ENCODE results near the gene PDXP. TPM values are rescaled to one million over a fixed set of nuclear protein-coding genes. Genes with fewer than 3 reads are reported as not detected.

The PDXP gene
- total and polyA plus RNA-seq, 7 donors = 9.0 to 37.9 (median 12.9) TPM

GRCh38 chr22:37631448-37632173 is 26.9 kb upstream of the PDXP start:
- peaks cover 31% of the 10 kb centered on the region for H3K4me1 ChIP-seq
- no peaks in the 10 kb centered on the region for H3K9me3 ChIP-seq
- H3K27me3 ChIP-seq (ENCODE audit: insufficient read depth in 3 of 3, low read length in 2 of 3) = no peaks in the 10 kb centered on the region
- ATAC-seq (no peak), DNase-seq (no peak)
- no peak for TF ChIP-seq CTCF (IDR thresholded peaks at IDR 0.05)
- no peak overlapping the region for H3K4me3 ChIP-seq
- H3K36me3 ChIP-seq (ENCODE audit: insufficient read depth in 1 of 2, low read depth in 1 of 2) = peaks cover 0 to 56% of the 10 kb centered on the region in 2 donors
- H3K27ac ChIP-seq = no peak overlapping the region
- 79 to 88% (median 81%) methylated on average over 19 of the region's 19 CpGs for WGBS, 3 donors
- intact Hi-C loops (cut with DNase I) = no loop called here

GRCh38 chr22:37632174-37633088 is 26.1 kb upstream of the PDXP start:
- H3K27me3 ChIP-seq (ENCODE audit: insufficient read depth in 3 of 3, low read length in 2 of 3) = no peaks in the 10 kb centered on the region
- ATAC-seq (no peak), DNase-seq (no peak)
- peaks cover 0 to 54% of the 10 kb centered on the region in 2 donors for H3K36me3 ChIP-seq (ENCODE audit: insufficient read depth in 1 of 2, low read depth in 1 of 2)
- no peaks in the 10 kb centered on the region for H3K9me3 ChIP-seq
- 71 to 76% (median 73%) methylated on average over 14 of the region's 14 CpGs for WGBS, 3 donors
- intact Hi-C loops (cut with DNase I) = no loop called here
- no peak for TF ChIP-seq CTCF (IDR thresholded peaks at IDR 0.05)
- peak overlapping the region; percentile 58 for H3K27ac ChIP-seq
- H3K4me1 ChIP-seq = peaks cover 23% of the 10 kb centered on the region
- no peak overlapping the region for H3K4me3 ChIP-seq

DNA sequence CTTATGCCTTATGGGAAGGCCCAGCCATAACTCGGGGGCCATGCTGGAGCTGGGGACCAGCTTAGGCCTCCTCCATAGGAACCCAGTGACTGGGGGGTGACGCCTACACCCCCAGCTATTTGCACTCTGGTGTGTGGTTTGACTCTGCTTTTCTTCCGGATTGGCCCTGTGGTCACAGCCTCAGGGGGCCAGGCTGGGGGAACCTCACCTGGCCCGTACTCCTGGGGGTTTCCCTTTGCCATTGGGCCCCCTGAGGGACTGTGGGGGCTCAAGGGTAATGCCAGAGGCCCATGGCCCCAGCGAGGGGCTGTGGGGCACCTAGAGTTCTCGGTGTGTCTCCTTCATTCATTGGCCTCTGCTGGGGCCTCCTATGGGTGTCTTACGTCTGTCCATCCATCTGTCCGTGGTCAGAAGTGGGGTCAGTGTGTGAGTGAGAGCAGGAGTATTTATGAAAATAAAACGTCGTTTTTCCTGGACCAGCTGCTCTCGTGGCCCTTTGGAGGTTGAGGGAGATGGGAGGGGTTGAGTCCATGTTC is 25.4 kb upstream of the PDXP start:
- no peak for TF ChIP-seq CTCF (IDR thresholded peaks at IDR 0.05)
- DNase-seq (no peak), ATAC-seq (peak in 2 of 4 donors; percentile 7 to 13)
- H3K36me3 ChIP-seq (ENCODE audit: insufficient read depth in 1 of 2, low read depth in 1 of 2) = peaks cover 0 to 47% of the 10 kb centered on the region in 2 donors
- no peaks in the 10 kb centered on the region for H3K9me3 ChIP-seq
- WGBS, 3 donors = 42 to 53% (median 49%) methylated on average over 11 of the region's 11 CpGs
- H3K4me1 ChIP-seq = peaks cover 21% of the 10 kb centered on the region
- no peaks in the 10 kb centered on the region for H3K27me3 ChIP-seq (ENCODE audit: insufficient read depth in 3 of 3, low read length in 2 of 3)
- peak overlapping the region; percentile 58 for H3K27ac ChIP-seq
- intact Hi-C loops (cut with DNase I) = no loop called here
- peak overlapping the region; percentile 33 for H3K4me3 ChIP-seq

DNA sequence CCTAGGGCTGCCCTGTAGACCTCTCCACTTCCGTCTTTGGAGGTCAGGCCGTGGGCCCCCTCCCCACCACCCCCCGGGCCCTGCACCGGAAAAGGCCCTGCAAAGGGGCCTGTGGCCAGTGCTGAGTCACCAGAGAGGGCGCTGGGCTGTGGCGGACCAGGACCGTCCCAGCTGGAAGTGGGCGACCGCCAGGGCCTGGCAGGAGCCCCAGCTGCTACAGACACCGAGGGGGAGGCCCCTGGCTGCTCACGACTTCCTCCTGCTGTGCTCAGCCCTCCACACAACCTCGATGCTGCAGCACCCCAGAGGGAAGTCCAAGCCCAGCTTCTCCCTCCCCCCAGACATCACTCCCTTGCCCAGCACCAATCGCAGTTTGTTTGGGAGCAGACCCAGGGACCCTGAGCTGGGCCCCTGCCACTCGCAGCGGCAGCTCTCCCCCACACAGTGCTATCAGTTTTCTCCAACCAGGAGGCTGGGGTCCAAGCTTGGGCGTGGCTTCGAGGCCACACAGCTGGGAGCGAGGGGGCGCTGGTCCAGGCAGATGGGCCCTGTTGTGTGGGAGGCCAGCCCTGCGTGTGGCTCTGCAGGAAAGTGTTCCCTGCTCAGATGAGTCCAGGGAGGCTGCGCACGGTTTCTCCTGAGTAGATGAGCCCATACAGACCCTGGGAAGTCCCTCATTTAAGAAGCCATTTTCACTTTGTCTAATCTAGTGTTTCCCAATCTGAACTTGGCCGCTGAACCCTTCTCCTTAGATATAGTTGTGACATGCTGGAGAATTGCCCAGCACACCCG is 24.7 kb upstream of the PDXP start:
- Histone ChIP-seq H3K4me1 (peaks cover 21% of the 10 kb centered on the region), H3K27me3 (ENCODE audit: insufficient read depth in 3 of 3, low read length in 2 of 3) (no peaks in the 10 kb centered on the region), H3K27ac (peak overlapping the region; percentile 58), H3K9me3 (no peaks in the 10 kb centered on the region), H3K36me3 (ENCODE audit: insufficient read depth in 1 of 2, low read depth in 1 of 2) (peaks cover 0 to 40% of the 10 kb centered on the region in 2 donors), H3K4me3 (peak overlapping the region; percentile 33)
- DNase-seq = peak; percentile 90 to 94
- ATAC-seq = peak; percentile 72 to 83 (median 76)
- WGBS, 3 donors = 3 to 5% (median 4%) methylated on average over 18 to 24 of the region's 24 CpGs
- intact Hi-C loops (cut with DNase I) = no loop called here
- no peak for TF ChIP-seq CTCF (IDR thresholded peaks at IDR 0.05)
